Fibroblast of skin of left quadriceps (primary cell): ENCODE data around the gene FBXL7.

Experiments used
- DNase-seq, 2 experiments: peaks; one replicate each; pipeline ENCODE4 v3.0.0-alpha.2; 2013; ENCODE audit warnings: low read depth in 2 of 2

The FBXL7 gene

DNA sequence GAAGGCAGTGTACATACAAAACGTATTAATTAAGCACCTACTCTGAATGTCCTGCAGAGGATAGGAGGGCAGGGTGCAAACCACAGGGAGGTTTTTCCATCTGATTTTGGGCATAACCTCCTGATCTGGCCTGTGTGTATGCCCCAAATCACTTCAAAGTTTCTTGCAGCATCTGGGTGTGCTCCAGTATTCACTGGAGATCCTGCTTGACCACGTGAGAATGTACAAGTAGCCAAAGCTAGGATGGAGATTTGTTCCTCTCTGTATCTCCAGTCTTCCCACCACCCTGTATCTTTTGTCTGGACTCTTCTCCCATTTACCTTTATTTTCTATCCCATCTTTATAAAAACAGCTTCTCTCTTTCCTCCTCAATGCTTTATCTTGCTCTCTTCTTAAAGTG lies 207.7 kb downstream of the FBXL7 start:
- DNase-seq, result no peak

DNA sequence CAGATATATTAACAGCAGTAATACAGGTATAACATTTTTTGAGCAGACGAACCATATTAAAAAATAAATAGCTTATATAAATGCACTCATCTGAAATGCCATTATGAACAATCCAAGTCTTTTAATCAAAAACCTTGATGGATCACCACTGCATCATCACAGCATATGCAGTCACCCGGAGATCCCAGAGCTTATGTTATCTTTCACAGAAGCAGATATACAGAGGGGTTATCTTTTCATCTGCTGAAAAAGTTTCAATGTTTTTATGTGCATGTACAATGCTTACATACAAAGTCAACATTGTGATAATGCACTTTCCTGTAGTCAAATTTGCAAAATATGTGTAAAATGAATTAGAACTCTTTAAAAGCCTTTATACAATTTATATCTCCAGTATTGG lies 211.9 kb downstream of the FBXL7 start:
- no peak for DNase-seq

DNA sequence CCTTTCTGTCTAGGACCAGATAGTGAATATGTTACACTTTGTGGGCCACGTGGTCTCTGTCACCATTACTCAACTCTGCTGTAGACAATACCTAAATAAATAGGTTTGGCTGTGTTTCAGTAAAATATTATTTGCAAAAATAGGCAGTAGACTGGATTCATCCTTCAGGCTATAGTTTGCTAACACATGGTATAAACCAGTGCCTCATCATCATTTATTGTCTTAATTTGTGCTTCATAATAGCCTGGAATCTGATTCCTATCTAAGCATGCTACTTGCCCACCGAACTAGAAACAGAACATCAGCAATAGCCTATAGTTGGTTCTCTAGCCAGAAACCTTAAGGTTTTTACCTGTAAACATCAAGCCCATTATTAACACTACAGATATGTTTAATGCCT lies 215.6 kb downstream of the FBXL7 start:
- no peak for DNase-seq

DNA sequence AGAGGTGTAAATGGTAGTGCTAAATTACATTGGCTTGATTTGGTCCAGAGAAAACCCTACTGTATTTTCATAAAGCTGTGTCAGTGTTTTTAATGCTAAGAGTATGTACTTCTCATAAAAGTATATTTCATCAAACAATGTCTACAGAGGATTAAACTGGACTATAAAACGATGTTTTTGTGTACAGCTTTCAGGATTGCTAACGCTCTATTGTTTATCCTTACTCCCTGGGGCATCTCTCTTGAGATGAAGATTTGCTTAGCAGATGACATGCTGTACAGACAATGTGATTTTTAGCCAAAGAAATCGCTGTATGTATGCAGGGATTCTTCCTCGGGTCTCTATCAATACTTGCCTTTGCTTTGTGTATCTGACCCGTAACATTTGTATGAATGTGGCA lies 216.0 kb downstream of the FBXL7 start:
- no peak for DNase-seq

DNA sequence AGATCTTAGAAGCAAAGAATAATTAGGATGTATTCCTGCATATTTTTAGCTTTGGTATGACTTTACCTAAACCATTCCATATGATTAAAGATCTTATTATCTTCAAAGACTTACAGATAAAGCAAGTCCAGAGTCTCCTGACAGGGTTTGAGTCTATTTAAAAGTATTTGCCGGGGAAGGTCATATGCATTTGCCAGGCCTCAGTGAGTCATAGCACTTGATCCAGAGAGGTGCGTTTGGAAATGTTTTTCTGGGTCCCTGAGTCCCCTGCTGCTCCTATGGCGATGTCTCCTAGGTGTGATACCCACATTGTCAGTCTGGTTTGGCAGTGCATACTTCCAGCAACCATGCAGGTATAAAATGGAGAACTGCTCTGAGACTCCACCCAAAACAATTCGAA lies 217.0 kb downstream of the FBXL7 start:
- no peak for DNase-seq

DNA sequence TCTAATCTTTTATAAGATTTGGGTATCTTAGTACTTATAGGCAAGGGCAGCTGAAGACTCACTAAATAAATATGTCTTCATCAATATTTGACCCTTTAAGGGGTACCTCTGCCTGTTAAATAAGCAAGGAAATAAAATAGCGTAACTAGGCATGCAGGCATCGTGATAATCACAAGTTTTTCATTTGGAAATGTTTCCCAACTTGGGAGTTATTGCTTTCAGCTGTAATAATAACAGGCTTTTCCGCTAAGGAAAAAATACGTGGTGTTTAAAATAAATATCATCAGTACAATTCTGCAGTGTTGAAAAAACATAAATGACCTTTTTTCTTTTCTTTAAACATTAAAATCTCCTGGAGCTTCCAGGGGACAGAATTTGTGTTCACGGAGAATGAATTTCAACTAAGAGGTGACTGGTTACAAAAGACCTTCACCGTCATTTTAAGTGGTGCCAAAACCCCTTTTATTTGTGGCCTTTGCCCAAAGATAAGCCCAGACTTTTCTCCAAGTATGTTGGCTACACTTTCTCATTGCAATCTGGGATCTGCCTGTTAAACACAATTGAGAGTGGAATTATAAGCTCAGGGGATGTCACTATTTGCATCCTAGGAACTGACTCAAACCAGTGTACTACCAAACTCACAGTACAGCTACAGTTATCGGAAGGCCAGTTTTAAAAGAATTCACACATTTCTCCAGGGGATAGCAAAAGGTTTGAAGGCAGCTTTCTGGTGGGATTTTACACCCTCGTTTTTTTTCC lies 218.6 kb downstream of the FBXL7 start:
- DNase-seq, result no peak

DNA sequence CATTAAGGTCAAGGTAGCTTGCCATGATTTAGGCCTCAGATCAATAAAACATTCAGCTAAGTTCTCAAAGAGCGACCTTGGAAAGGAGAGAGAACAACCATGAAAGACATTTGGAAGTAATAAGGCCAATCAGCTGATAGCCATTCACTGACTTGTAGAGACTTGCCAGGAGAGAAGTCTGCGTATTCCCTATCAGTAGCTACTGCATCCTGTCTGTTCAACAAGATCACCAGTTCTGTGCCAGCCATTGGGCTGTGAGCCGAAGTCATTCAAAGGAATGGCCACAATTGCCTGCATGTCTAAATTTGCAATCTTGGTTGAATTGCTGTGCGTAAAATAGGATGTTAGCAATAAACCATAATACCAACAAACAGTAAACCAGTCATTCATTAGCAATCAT lies 219.8 kb downstream of the FBXL7 start:
- no peak for DNase-seq

DNA sequence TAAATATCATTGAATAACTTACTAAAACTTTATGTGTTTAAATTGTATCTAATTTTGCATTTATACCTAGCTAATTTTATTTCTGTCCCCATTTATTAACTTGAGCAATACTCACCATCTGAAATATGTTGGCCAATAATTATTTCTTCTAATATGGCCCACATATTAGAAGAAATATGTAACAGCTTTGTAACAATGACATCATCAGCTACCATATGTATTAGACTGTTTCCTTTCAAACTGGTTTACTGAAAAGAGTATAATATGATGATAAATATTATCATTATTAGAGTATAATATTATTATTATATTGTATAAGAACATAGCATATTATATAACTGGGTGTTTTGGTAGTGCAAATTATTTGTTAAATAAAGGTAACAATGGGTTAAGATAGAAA lies 220.5 kb downstream of the FBXL7 start:
- no peak for DNase-seq

DNA sequence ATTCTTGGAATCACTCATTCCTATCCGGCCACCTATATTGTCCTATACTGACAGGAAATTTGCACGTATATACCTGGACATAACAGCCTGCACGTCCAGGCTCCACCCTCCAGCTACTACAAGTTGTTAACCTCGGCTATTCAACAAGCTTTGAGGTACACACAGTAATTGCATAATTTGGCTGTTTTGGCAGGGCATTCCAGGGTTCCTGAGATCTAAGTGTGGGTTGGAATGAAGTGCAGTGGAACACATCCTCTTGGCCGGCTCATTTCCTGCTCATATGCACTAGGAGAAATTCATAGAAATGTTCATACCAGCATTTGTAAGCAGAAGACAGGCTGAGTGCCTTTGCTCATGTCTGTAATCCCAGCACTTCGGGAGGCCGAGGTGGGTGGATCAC lies 222.3 kb downstream of the FBXL7 start:
- no peak for DNase-seq

DNA sequence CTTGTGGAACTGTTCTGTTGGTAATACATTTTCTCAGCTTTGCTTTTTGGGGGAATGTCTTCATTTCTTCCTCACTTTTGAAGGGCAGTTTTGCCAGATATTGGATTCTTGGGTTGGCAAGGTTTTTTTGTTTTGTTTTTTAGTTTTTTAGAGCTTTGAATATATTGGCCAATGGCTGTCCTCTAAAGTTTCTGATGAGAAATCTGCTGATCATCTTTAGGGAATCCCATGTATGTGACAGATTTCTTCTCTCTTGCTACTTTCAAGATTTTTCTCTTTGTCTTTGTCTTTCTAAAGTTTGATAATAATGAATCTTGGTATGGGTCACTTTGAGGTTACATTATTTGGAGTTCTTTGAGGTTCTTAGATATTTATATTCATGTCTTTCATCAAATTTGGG lies 227.4 kb downstream of the FBXL7 start:
- no peak for DNase-seq

DNA sequence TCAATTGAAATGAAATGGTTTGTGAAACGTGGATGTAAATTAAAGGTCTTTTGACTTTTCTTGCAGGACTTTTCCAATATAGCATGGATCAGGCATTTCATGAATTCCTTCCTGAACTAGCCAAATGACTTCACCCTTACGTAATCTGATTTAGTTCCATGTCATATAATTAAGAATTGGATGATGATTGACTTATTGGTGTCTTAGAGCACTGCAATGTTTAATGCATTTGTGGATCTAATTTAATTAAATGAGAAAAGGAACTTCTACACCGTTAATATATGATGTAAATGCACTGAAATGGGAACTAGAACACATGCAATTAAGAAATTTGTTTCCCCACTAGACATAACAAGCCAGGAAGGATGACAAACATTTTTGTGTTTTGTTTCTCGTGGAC lies 228.8 kb downstream of the FBXL7 start:
- DNase-seq, result no peak

DNA sequence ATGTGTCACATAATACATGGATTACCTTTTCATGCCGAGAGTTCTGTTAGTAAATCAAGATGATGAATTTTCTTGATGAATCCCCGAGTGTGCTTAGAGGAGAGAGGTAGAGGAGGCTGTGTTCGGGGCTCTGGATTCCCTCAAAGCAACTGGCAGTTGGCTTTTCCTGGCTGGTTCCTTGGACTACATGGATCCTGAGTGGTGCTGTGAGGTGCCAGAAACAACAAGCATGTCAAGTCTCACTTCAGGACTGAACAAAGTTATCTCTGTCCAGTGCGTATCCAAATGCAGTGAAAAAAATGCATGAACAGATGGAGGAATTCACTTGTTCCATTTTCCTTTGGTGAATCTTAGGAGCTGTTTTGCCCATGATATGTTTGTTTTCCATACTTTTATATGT lies 231.7 kb downstream of the FBXL7 start:
- DNase-seq, result no peak

DNA sequence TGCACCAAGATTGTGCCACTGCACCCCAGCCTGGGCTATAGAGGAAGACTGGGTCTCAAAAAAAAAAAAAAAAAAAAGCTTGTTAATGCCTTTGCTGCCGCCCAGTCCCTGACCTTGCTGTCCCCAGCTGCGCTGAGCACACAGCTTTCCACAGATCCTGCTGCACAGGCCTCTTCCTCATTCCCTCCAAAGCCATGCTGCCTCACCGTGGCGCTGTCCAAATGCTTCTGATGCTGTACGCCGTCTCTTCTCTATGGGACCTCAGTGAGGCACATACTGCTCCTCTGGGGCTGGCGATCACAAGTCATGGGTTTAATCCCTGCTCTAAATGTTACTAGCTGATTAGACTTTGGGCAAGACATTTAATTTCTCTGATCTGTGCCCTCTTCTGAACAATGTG lies 234.1 kb downstream of the FBXL7 start:
- DNase-seq, result no peak

DNA sequence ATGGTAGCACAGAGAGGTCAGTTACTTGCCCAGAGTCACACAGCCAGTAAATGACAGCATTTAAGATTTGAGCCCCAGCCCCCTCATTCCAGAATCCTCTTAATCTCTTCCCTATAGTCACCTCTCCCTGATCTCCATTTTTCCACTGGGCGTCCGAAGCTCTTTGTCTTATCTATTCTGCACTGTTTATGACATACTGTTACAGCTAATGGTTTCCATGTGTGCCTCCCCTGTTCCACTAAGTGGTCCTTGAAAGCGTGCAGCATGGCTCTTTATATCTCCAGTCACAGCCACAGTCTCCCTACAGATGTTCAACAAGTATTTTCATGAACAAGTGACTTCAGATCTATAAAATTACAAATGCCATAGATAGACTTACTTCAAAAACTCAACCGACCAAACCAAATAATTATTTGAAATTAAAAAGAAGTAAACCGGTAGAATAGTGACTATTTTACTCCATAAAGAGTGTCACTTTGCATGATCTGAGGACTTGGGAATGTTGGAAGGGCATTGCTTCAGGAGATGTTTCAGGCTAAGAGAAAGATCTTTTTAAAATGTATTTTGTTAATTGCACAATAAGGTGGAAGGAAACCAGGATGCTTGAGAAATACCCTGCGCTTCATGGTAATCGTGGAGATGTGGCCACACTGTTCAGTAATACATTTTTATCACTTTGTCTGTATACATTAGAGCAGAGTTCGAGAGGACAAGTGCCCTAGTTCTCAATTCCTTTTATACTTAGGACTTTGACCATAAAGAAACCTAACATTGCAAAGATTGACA lies 237.2 kb downstream of the FBXL7 start:
- DNase-seq, result peak in 1 of 2 experiments; percentile 20

DNA sequence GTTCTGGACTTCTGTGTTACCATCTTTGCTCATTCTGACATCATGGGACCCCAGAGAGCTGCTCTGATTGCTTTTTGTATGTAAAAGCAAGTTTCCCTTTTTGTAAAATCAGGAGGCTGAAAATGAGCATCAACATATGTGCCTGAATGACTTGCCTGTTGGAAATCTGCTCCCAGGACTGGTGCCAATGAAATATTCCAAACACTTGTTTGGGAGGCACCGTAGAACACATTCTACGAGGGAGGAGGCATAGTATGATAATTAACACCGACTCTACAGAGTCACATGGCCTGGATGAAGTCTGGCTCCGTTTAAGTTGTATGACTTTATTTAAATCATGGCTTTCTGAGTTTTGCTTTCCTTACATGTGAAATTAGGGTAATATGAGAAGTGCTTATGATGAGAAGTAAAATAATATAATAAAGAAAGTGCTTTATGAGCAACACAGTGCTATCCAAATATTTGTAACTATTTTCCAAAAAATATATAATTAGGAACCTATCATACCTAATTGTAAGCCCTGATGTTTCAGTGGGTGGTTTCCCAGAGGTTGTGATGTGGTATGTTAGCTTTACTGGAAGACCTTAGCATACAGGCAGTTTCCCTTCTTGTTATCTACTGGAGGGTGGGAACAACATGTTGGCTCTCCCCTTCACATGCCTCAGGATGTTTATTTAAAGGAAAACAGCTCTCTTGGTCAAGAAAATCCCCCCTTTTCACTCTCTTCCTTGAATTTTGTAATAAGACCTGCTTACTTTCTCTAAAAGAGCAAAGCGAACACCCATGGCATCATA lies 238.1 kb downstream of the FBXL7 start:
- DNase-seq, result peak; percentile 32 to 42

DNA sequence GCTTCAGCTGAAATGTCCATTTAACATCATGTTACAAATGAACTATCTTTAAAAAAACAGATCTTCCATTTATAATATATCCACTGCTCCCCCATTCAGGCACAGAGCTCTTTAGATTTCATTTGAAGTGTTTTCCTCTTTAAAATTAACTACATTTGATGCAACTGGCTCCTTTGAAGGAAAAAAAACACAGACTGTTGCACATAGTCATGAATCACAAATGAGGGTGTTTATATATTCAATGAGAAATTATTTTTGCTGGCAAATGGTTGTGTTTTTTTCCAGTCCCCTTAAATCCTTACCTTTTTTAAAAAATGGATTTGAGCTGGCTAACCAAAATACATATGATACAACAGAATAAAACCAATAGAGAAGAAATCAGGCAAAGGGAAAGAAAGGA lies 240.4 kb downstream of the FBXL7 start:
- DNase-seq, result no peak

DNA sequence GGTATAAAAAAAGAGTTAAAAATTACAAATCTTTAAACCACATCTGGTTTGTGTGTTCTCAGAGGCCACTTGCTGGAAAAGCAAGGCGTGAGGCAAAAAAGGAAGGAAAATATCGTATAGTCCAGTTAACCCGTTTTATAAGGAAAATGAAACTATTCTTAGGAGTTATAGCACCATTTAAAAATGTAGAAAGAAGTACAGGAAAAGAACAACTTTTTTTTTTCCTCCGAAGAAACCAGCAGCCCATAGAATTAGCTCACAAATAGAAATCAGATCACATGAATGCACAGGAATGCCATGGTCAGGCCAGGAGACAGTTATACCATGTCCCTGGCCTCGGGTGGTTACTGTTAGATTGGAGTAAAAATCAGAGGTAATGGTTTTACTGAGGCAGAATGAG lies 241.6 kb downstream of the FBXL7 start:
- no peak for DNase-seq

DNA sequence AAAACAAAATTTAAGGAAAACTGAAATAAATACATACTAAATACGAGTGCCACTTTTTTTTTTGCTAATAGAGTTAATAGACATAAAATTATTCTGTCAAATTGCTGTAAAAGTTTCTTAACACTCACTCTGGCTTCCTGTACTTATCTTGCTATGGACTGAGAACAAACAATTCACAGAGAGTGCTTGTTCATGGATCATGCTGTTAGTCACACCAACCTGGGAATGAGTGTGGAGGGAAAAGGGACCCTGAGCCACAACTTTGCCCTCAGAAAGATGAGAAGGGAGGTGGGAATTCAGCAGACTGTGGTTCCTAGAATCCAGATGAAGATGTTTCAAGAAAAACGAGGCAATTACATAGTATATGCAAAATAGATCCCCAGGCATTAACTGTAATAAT lies 246.9 kb downstream of the FBXL7 start:
- no peak for DNase-seq

DNA sequence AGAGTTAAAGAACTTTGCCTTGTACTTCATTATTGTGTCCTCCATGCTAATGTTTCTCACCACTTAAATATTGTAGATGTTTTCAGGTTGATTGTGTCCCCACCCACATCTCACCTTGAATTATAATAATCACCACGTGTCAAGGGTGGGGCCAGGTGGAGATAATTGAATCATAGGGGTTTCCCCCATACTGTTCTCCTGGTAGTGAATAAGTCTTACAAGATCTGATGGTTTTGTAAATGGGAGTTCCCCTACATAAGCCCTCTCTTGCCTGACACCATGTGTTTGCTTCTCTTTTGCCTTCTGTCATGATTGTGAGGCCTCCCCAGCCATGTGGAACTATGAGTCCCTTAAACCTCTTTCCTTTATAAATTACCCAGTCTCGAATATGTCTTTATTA lies 248.3 kb downstream of the FBXL7 start:
- DNase-seq, result no peak

DNA sequence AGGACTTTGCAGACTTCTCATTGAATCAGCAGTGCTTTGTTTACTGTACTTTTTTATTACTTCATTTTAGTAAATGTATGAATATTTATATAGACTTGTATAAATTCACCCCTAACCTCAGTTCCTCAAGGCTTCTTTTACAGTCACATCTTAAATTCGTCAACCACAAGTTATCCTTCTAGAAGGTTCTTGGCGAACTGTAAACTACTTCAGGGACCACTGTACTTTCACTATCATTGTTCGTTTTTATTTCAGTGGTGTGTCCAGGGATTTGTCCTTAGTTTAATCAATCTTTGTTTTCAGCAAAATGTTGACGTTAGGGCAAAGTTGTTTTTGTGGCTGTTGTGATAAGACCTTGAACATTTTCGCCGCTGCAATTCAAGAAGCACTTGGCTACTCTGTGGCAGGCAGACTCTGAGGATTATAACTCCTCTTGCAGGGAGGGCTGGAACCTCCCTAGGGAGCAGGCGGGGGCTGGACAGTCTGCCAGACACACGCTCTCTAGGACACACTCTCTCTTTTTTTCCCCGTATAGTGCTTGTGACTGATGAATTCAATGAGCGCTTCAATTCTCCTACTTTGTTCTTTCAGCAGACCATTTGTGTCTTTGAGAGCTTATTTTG lies 252.8 kb downstream of the FBXL7 start:
- no peak for DNase-seq

DNA sequence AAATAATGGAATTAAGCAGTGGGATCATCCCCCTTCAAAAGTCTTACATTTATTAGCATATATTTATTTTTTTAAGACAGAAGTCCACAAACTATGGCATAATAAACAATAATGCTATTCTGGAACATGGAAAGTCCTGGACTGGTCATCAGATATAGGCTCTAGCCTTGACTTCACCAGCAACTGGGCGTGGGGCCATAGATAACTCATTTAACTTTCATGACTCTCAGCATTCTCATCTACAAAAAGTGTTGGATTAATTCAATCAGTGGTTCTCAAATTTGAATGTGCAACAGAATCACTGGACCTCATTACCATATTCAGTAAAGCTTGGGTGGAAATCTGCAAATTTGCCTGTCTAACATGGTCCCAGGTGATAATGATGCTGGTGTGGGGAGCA lies 253.8 kb downstream of the FBXL7 start:
- no peak for DNase-seq

DNA sequence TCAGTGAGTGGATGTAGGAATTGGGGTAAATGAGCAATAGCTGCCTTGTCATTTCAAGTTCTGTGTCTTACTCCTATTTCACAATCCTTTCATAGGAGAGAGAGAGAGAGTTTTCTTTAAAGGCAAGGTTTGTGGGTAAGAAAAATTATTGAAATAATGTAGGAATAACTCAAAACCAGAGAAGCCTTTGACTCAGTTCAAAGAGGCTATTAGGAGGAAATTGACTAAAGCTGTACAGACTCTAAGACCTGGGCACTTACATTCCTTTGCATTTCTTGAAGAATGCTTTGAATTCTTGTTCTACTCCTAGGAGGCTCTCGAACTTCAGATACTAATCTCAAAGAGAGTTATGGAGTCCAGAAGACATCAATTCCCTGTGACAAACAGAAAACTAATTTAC lies 257.1 kb downstream of the FBXL7 start:
- peak; percentile 77 to 83 for DNase-seq
